DND-41 (cell line): ENCODE data around the gene DGKB.

Source experiments
- ATAC-seq: fragments of 200-7000 bp; cut with Tn5 transposase; 3 replicates; pipeline ENCODE4 v1.9.1; 2021; ENCODE audit warnings: low read depth; ENCODE audit not compliant: insufficient read depth
- DNase-seq: peaks from one replicate; pipeline ENCODE4 v3.0.0-alpha.2; 2020
- H2AFZ ChIP-seq: 2 replicates; pipeline ENCODE4 v1.6.0; 2012; ENCODE audit warnings: low read depth, low read length
- H3K27ac ChIP-seq: 2 replicates; pipeline ENCODE4 v1.5.1; 2012; ENCODE audit warnings: low read length, inconsistent platforms
- H3K27me3 ChIP-seq: fragments of 200-600 bp; sonication (generic); 2 replicates; pipeline ENCODE4 v1.6.0; 2012; ENCODE audit warnings: low read length, mild to moderate bottlenecking, inconsistent platforms; ENCODE audit not compliant: insufficient read depth, poor library complexity
- H3K36me3 ChIP-seq: 2 replicates; pipeline ENCODE4 v1.5.1; 2012; ENCODE audit warnings: low read length, inconsistent platforms; ENCODE audit not compliant: insufficient read depth
- H3K4me1 ChIP-seq: 2 replicates; pipeline ENCODE4 v1.5.1; 2012; ENCODE audit warnings: mild to moderate bottlenecking, low read length; ENCODE audit not compliant: insufficient read depth
- H3K4me2 ChIP-seq: 2 replicates; pipeline ENCODE4 v1.6.0; 2012; ENCODE audit warnings: mild to moderate bottlenecking, moderate library complexity, low read length, inconsistent platforms; ENCODE audit not compliant: insufficient read depth
- H3K4me3 ChIP-seq, 2 experiments: fragments of 200-600 bp in 1 of 2; shearing (Covaris generic) in 1 of 2; 2 replicates each; pipeline ENCODE4 v1.5.1; 2012 to 2016; ENCODE audit warnings: inconsistent platforms in 2 of 2, low read length in 2 of 2, mild to moderate bottlenecking in 2 of 2, low read depth in 1 of 2, moderate library complexity in 1 of 2
- H3K79me2 ChIP-seq: 2 replicates; pipeline ENCODE4 v1.6.0; 2012; ENCODE audit warnings: low read length, inconsistent platforms; ENCODE audit not compliant: insufficient read depth
- H3K9ac ChIP-seq: 2 replicates; pipeline ENCODE4 v1.6.0; 2012; ENCODE audit warnings: low read depth, mild to moderate bottlenecking, inconsistent platforms, low read length, moderate library complexity
- H3K9me3 ChIP-seq: 2 replicates; pipeline ENCODE4 v1.5.1; 2012; ENCODE audit warnings: low read length, moderate library complexity, mild to moderate bottlenecking, inconsistent platforms; ENCODE audit not compliant: insufficient read depth, severe bottlenecking
- H4K20me1 ChIP-seq: 2 replicates; pipeline ENCODE4 v1.6.0; 2012; ENCODE audit warnings: low read length; ENCODE audit not compliant: insufficient read depth
- CTCF ChIP-seq: IDR thresholded peaks from 2 replicates; pipeline ENCODE4 v1.5.1; 2012; ENCODE audit warnings: borderline replicate concordance, low read length, moderate library complexity, mild to moderate bottlenecking; ENCODE audit not compliant: poor library complexity, severe bottlenecking; ENCODE audit errors: extremely low read depth
- EZH2 ChIP-seq: IDR thresholded peaks from 3 replicates; pipeline ENCODE4 v1.6.1; 2012; ENCODE audit warnings: borderline replicate concordance, low read depth, mild to moderate bottlenecking, moderate library complexity, low read length, inconsistent platforms; ENCODE audit not compliant: severe bottlenecking

Gene DGKB

GRCh38 chr7:14495633-14496032, 406.9 kb downstream of the DGKB start:
- Histone ChIP-seq H3K9ac (no peak overlapping the region), H3K4me1 (no peaks in the 10 kb centered on the region), H3K79me2 (no peaks in the 10 kb centered on the region), H3K4me3 (no peak overlapping the region), H3K27ac (no peak overlapping the region), H4K20me1 (no peaks in the 10 kb centered on the region), H3K9me3 (no peaks in the 10 kb centered on the region), H2AFZ (no peak overlapping the region), H3K4me2 (no peak overlapping the region), H3K27me3 (no peaks in the 10 kb centered on the region), H3K36me3 (no peaks in the 10 kb centered on the region)
- TF ChIP-seq EZH2: no peak
- no peak for TF ChIP-seq CTCF
- ATAC-seq (no peak), DNase-seq (no peak)

- Histone ChIP-seq H3K79me2 (no peaks in the 10 kb centered on the region), H3K4me2 (no peak overlapping the region), H3K27me3 (no peaks in the 10 kb centered on the region), H3K9me3 (peaks cover 2% of the 10 kb centered on the region), H2AFZ (no peak overlapping the region), H3K36me3 (no peaks in the 10 kb centered on the region), H3K4me3 (no peak overlapping the region), H3K4me1 (no peaks in the 10 kb centered on the region), H3K27ac (no peak overlapping the region), H3K9ac (no peak overlapping the region), H4K20me1 (no peaks in the 10 kb centered on the region)
- ATAC-seq (no peak), DNase-seq (no peak)
- TF ChIP-seq CTCF (no peak), EZH2 (no peak)
Observed at GRCh38 chr7:14487701-14488395, 414.7 kb downstream of the DGKB start.

GRCh38 chr7:14483663-14484062, 418.9 kb downstream of the DGKB start:
- ATAC-seq (no peak), DNase-seq (no peak)
- Histone ChIP-seq H3K4me2 (no peak overlapping the region), H3K4me1 (no peaks in the 10 kb centered on the region), H3K36me3 (no peaks in the 10 kb centered on the region), H2AFZ (no peak overlapping the region), H3K9me3 (peaks cover 2% of the 10 kb centered on the region), H3K4me3 (no peak overlapping the region), H4K20me1 (no peaks in the 10 kb centered on the region), H3K79me2 (no peaks in the 10 kb centered on the region), H3K9ac (no peak overlapping the region), H3K27me3 (no peaks in the 10 kb centered on the region), H3K27ac (no peak overlapping the region)
- no peak for TF ChIP-seq EZH2
- TF ChIP-seq CTCF: no peak

GRCh38 chr7:14480281-14480680, 422.3 kb downstream of the DGKB start:
- Histone ChIP-seq H3K27ac (no peak overlapping the region), H3K4me2 (no peak overlapping the region), H3K27me3 (no peaks in the 10 kb centered on the region), H4K20me1 (no peaks in the 10 kb centered on the region), H3K9ac (no peak overlapping the region), H3K79me2 (no peaks in the 10 kb centered on the region), H2AFZ (no peak overlapping the region), H3K9me3 (peaks cover 2% of the 10 kb centered on the region), H3K36me3 (no peaks in the 10 kb centered on the region), H3K4me1 (no peaks in the 10 kb centered on the region), H3K4me3 (no peak overlapping the region)
- no peak for TF ChIP-seq CTCF
- TF ChIP-seq EZH2: no peak
- DNase-seq (no peak), ATAC-seq (no peak)
